Embryonic facial prominence (tissue), 1 donor: ENCODE data around the gene A3GALT2.

Experiments used
- DNase-seq: peaks from one replicate; pipeline ENCODE4 v3.0.0-alpha.2; 2016; ENCODE audit errors: extremely low spot score

A3GALT2 gene

GRCh38 chr1:33272509-33272908, 48.4 kb downstream of the A3GALT2 start:
- DNase-seq, result no peak

DNA sequence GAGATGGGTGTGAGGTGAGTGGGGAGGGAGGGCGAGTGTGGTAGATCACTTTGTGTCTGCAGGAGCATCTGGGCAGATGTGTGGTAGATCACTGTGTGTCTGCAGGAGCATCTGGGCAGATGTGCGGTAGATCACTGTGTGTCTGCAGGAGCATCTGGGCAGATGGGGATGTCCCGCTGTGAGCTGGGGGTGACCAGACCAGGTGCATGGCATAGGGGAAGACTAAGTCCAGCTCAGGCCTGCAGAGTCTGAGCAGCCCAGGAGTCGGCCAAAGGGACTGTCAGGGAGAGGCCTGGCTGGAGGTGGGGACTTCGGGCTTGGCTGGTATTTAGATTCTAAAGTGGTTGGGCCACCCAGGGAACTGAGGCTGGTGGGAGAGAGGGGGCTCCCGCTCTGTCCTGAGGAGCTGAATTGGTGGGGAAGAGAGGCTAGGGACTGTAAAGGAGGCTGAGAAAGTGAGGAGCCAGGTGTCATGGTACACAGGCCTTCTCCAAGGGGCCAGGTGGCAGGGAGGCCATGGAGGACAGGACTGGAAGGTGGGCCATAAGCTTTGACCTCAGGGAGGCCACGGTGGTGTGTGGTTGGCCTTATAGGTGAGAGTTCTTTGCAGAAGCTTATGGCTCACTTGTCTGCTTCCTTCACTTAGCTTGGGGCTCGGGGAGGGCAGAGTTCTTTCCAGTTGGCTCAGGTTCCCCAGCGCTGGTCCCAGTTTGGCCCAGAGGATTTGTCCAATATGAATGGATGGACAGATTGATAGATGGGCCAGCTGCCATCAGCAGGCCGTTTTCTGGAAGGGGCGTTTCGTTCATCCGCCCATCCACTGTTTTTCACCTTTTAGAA, 49.0 kb downstream of the A3GALT2 start:
- no peak for DNase-seq

- no peak for DNase-seq
These were observed 50.0 kb downstream of the A3GALT2 start for GRCh38 chr1:33270808-33271465.

DNA sequence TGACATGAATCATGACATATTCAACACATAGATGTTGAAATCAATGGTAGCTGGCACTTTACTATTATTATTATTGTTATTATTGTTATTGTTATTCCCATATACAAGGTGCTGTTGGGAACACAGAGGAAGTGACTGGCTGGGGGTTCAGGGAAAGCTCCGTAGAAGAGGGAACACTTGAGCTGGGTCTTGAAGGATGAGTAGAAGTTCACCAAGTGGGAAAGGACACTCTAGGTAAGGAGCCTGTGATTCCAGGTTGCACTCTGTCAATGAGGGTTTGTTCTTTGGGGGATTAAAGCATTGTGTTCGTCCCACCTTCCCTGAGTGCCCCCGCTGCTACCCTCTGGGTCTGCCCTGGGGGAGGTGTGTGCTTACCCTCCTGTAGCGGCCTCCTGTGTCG, 50.5 kb downstream of the A3GALT2 start:
- no peak for DNase-seq

DNA sequence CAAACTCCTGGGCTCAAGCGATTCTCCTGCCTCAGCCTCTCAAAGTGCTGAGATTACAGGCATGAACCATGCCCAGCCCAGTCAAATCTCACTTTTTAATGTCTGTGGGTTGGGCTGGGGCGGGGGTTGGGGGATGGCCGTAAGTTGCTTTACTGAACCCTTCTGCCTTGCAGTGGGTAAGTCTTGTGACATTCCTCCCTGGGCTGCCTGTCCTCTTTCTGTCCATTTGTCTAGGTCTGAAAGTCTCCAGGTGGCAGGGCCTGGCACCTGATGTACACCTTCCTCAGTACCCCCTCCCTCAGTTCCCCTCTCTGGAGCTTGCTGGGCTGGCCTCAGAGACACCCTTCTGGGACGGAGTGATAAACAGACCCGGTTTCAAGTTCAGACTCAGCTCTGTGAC, 51.3 kb downstream of the A3GALT2 start:
- no peak for DNase-seq

- DNase-seq, result no peak
These were observed 51.8 kb downstream of the A3GALT2 start for GRCh38 chr1:33268927-33269610.

- DNase-seq, result no peak
These were observed 52.4 kb downstream of the A3GALT2 start for GRCh38 chr1:33268457-33268856.

DNA sequence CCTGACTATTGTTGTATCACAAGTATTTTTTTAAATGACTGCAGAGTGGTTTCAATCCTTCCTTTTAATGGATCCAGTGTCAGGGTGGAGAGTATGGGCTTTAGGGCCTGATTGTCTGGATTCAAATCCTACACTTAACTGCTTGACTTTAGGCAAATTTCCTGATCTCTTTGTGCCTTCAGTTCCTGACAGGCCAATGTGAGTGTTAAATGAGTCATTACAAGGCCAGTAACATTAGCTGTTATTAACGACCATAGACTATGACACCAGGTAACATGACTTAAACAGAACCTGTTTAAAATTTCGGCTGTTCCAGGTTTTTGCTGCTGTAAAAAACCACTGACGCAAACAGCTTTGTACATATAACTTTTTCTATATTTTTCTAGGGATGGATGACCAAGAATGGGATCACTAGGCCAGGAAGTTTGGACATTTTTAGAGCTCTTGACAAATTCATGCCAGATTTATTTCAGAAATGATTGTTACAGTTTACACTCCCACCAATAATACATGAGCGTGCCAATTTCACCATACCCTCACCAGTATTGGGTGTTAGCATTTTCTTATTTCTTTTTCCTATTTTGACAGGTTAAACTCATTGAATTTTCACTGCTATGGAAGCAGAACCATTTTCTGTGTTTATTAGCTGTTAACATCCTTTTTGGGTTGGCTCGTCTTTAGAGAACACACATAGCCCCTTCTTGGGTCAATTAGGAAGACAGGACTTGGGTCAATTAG, 53.3 kb downstream of the A3GALT2 start:
- no peak for DNase-seq

DNA sequence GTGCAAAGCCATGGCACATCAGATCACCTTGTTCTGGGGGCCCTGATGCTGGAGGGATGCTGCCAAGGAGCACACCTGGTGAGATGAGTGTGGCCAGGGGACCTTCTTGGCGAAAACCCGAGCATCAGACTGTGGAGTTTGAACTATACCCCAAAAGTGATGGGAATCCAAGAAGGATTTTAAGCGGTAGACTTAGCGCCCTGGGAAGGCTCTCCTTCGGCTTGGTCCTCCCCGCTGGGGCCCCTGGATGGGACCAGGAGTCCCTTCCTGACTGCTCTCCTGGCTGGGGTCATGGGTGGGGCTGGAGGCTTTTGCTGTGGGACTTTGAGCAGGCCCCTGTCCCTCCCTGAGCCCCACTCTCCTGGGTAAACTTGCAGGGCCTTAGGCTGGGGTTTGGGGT, 54.1 kb downstream of the A3GALT2 start:
- no peak for DNase-seq

DNA sequence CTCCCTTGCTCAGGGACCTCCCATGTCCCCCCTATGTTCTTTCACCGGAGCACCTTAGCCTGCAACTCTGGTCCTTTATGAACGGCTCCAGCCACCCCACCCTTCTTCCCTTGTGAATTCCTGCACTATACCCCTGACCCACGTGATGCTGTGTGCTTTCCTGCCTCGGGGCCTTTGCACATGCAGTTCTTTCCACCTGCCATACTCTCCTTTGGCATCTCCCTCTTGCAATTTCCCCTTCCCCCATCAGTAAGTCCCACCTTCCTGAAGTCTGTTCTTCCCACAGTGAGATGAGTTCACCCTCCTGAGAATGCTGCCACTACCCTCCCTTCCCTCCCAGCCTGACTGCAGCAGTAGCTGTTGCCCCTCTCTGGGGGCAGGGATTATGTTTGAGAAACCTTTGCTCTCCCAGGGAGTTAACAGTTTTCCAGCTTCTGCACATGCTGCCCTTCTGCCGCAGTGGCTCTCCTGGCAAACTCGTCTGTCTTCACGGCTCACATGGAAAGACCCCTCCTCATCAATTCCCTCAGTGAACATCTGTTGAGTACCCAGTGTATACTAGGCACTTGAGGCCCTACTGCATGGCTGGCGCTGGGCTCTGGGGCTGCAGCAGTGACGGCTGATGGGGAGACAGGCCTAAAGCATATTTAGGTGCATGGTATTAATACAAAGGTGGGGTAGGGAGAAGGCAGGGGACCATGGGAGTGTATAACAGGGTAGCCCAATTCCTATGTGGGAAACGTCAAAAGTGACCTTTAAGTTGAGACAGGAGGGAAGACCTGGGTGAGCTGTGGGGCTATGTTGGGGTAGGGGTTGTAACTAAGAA, 54.9 kb downstream of the A3GALT2 start:
- no peak for DNase-seq

DNA sequence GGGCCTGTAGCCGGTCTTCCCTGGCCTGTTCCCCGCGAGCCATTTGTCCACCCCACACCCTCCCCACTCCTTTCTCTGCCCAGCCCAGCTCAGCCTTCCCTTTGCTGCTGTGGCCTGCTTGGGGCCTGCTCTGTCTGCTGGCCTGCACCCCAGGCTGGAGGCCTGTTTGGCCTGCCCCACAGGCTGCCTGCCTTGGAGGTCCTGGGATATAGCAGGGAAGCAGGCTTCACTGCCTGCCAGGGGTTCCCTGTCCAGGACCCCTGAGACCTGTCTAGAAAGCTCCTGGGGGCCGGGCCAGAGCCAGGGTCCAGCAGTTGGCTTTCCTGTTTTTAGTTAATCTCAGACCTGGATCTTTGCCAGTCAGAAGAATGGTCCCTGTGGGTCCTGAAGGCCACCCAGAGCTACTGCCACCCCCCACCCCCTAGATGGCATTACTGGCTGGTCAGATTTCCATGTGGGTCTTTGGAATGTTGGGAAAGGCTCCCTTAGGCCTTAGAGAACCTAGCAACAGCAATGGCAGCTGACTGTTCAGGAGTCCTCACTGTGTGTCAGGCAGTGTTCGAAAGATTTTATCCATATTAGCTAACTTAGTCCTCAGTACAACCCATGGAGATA, 56.9 kb downstream of the A3GALT2 start:
- DNase-seq, result no peak

DNA sequence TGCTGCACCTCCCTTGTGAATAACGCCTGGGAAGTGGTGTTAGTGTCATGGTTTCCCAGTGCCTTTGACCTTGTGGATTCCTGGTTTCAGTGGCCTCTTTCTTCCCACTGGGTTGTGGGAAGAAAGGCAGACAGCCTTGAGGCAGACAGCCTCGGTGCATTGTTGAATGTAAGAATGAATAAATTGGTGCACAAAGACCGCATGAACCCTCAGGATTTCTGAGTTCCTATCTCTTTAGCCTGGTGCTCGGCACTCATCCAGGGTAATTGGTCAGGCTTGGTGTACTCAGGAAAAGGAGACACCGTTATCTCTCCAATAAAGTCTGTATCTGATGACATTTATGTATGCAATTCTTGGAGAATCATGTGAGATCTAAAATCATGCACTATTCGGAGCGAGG, 59.6 kb downstream of the A3GALT2 start:
- no peak for DNase-seq

- no peak for DNase-seq
These were observed 60.5 kb downstream of the A3GALT2 start for GRCh38 chr1:33260439-33260838.

GRCh38 chr1:33259879-33260278, 61.0 kb downstream of the A3GALT2 start:
- no peak for DNase-seq

GRCh38 chr1:33258788-33259274, 62.1 kb downstream of the A3GALT2 start:
- DNase-seq, result no peak

- no peak for DNase-seq
These were observed 62.9 kb downstream of the A3GALT2 start for GRCh38 chr1:33257772-33258712.

DNA sequence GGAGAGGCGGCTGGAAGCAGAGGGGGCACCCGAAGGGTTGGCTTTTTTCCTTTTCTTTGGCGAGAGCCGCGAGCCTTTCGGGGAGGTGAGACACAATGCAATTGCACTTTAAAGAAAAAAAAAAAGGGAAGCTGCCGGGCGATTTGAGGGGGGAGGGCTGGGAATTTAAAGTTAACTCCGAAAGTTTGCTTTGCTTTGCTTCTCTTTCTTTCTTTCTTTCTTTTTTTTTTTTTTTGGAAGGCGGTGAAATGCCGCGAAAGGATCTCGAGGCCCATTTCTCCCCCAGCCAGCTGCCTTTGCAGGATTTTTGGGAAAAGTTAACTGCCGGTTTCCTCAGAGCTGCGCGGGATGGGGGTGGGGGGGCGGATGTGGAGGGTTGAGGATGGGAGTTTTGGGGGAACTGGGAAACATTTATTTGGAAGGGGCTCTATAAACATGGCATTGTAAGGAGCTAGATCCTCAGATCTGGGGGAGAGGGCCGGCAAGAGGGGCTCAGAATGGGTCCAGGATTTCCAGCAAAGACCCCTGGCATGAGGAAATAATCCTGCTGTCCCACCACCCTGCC, 63.6 kb downstream of the A3GALT2 start:
- DNase-seq, result no peak
